ENCODE data around the gene PELI1.
A peak's percentile ranks its signal among the peaks of the same experiment; 100 is the strongest.

PELI1 gene

DNA sequence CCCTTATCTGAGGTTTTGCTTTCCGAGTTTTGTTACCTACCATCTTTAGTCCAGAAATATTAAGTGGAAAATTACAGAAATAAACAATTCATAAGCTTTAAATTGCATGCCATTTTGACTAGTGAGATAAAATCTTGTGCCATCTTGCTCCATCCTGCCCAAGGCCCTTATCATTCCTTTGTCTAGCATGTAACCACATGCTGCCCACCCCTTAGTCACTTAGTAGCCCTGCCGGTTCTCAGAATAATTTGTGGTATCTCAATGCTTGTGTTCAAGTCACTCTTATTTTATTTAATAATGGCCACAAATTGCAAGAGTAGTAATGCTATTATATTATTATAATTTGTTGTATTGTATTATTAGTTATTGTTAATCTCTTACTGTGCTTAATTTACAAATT is 88.2 kb downstream of the PELI1 start:
- no peaks in the 10 kb centered on the region for H3K27me3 Mint-ChIP-seq (ENCODE audit: low read depth)
- TF ChIP-seq, protein P1, sequence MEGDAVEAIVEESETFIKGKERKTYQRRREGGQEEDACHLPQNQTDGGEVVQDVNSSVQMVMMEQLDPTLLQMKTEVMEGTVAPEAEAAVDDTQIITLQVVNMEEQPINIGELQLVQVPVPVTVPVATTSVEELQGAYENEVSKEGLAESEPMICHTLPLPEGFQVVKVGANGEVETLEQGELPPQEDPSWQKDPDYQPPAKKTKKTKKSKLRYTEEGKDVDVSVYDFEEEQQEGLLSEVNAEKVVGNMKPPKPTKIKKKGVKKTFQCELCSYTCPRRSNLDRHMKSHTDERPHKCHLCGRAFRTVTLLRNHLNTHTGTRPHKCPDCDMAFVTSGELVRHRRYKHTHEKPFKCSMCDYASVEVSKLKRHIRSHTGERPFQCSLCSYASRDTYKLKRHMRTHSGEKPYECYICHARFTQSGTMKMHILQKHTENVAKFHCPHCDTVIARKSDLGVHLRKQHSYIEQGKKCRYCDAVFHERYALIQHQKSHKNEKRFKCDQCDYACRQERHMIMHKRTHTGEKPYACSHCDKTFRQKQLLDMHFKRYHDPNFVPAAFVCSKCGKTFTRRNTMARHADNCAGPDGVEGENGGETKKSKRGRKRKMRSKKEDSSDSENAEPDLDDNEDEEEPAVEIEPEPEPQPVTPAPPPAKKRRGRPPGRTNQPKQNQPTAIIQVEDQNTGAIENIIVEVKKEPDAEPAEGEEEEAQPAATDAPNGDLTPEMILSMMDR (IDR thresholded peaks at IDR 0.05; ENCODE audit: unreplicated experiment in 3 of 3) = no peak

DNA sequence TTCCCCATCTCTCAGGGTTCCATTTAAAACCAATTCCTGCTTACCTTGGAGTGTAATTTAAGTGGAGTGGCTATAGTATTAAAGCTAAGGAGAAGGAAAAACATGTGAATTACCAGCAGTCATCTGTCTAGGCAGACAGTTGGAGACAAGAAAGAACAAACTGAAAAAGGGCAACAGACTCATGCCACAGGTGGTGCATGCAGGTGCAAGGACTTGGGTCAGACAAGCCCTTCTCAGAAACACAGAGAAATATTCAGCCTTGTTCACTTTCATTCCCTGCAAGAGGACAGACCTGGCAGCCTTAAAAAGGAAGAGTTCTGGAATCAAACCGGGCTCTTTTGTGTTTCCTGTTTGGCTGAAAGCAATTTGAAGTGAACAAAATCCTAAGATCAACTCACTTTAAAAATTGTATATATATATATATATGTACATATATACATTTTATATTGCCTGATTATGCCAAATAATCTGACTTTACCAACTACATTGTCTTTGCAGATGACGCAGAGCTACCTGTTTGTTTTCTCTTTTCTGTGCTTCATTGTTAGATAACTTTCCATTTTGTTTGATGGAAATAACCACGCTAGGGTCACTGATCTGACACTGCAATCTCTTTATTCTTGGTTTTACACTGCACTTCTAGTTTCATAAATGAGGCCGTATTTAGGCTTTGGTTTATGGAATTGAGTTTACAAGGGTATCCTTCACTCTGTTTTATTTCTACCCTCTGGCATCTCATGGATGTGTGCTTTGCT is 89.9 kb downstream of the PELI1 start:
- peaks cover 5% of the 10 kb centered on the region for H3K4me1 Mint-ChIP-seq
- H3K27ac Mint-ChIP-seq = peak overlapping the region in 1 of 3 experiments; percentile 51
- H3K36me3 Mint-ChIP-seq (ENCODE audit: low read depth) = no peaks in the 10 kb centered on the region

More for the DNA sequence above, 88.2 kb downstream of the PELI1 start:
- Mint-ChIP-seq H3K27ac (no peak overlapping the region), H3K9me3 (no peaks in the 10 kb centered on the region), H3K4me3 (no peak overlapping the region), H3K4me1 (no peaks in the 10 kb centered on the region), H3K36me3 (ENCODE audit: low read depth) (no peaks in the 10 kb centered on the region)

DNA sequence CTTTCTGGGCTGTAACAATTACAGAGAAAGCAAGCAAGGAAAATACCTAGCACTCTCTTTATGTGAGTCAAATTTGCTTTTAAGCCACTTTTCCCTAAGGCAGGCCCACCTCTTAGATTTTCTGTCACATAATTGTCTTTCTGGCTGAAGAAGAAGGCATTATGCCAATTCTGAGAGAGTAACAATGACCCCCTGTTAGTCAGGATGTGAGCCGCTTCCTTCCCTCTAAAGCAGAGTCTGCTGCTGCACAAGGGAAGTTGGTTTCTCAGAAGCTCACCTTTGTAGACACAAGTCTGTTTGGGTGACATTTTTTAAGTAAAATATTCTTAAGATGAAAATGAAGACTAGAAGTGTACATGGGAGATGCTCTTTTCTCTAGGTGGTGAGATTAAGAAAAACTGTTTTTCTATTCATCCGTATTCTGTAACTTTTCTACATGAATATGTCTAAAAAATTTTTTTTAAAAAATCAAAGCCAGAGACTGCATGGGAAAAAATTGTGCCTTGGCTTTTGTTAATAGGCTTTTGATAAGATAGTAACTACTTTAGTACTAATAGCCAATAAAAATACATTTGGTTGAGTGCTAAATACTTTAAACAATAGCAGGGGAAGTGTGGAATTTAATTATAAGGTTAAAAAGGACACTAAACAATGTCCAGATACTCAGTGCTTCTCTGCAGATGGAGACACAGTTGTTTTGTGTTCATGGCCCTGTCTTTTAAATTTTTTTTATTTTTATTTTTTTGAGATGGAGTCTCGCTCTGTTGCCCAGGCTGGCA is 91.6 kb downstream of the PELI1 start:
- peaks cover 5% of the 10 kb centered on the region for H3K4me1 Mint-ChIP-seq
- TF ChIP-seq, protein P1 (IDR thresholded peaks at IDR 0.05; ENCODE audit: unreplicated experiment in 3 of 3) = no peak
- H3K27ac Mint-ChIP-seq = no peak overlapping the region
- H3K36me3 Mint-ChIP-seq (ENCODE audit: low read depth) = no peaks in the 10 kb centered on the region
- no peak overlapping the region for H3K4me3 Mint-ChIP-seq
- H3K9me3 Mint-ChIP-seq = no peaks in the 10 kb centered on the region
- H3K27me3 Mint-ChIP-seq (ENCODE audit: low read depth) = no peaks in the 10 kb centered on the region

More for the DNA sequence above, 89.9 kb downstream of the PELI1 start:
- Mint-ChIP-seq H3K27me3 (ENCODE audit: low read depth) (no peaks in the 10 kb centered on the region), H3K9me3 (no peaks in the 10 kb centered on the region), H3K4me3 (no peak overlapping the region)
- TF ChIP-seq, protein P1 (IDR thresholded peaks at IDR 0.05; ENCODE audit: unreplicated experiment in 3 of 3) = no peak

DNA sequence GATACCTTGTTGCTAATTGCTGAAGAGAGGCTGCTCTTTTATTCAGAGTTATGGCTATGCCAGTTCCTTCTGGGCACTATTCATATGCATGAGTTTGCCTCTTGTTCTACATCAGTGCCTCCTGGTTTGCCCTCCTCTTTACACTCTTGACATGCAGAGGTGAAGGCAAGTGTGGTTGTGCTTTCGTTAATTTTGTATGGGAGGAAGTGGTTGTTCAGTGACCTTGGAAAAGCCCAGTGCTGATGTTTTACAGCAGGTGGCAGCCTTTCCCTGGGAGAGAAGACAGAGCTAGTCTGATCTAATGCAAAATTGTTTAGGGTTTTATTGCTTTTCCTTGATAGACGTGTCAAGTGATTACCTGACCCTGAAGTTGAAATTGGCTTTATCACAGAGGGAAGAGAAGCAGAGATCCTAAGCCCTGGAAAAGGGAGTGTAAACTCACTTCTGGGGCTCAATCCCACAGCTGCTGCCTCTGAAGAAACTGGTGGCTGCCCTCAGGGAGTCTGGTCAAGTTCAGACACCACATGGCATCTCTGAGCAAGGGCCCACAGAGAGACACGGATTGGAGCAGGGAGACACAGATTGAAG is 94.5 kb downstream of the PELI1 start:
- Mint-ChIP-seq H3K27ac (peak overlapping the region; percentile 25 to 73 (median 50)), H3K4me3 (no peak overlapping the region), H3K27me3 (ENCODE audit: low read depth) (no peaks in the 10 kb centered on the region), H3K9me3 (no peaks in the 10 kb centered on the region), H3K36me3 (ENCODE audit: low read depth) (no peaks in the 10 kb centered on the region), H3K4me1 (peaks cover 5% of the 10 kb centered on the region)
- TF ChIP-seq, protein P1 (IDR thresholded peaks at IDR 0.05; ENCODE audit: unreplicated experiment in 3 of 3) = peak; percentile 81 to 92 (median 88)

DNA sequence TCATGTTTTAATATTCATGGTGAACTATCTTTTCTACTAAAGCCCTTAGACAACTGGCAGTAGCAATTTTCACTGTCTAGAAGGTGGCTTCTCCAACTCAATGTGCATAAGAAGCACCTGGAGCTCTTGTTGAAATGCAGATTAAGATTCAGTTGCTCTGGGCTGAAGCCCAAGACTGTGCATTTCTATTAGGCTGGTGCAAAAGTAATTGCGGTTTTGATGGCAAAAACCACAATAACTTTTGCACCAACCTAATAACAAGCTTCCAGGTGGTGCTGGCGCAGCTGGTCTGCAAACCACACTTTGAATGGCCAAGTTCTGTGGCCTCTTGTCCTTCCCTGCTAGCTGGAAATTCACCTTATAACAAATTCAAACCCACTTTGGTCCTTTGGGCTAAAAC is 98.3 kb downstream of the PELI1 start:
- H3K9me3 Mint-ChIP-seq = peaks cover 3% of the 10 kb centered on the region
- H3K27me3 Mint-ChIP-seq (ENCODE audit: low read depth) = no peaks in the 10 kb centered on the region
- TF ChIP-seq, protein P1 (IDR thresholded peaks at IDR 0.05; ENCODE audit: unreplicated experiment in 3 of 3) = no peak
- no peaks in the 10 kb centered on the region for H3K36me3 Mint-ChIP-seq (ENCODE audit: low read depth)
- peaks cover 5% of the 10 kb centered on the region for H3K4me1 Mint-ChIP-seq
- H3K4me3 Mint-ChIP-seq = no peak overlapping the region
- H3K27ac Mint-ChIP-seq = no peak overlapping the region
